Effector CD4-positive, alpha-beta T cell (primary cell): ENCODE results near the gene KIAA0513.
A peak's percentile ranks its signal among the peaks of the same experiment; 100 is the strongest.
"Not testable (repeated sequence)": the region's sequence is repeated elsewhere in the genome, so short reads cannot be mapped to it uniquely, and the experiment has no call there.

Experiments used
- DNase-seq: peaks from one replicate; pipeline ENCODE4 v3.0.0-alpha.2; 2020

The KIAA0513 gene

DNA sequence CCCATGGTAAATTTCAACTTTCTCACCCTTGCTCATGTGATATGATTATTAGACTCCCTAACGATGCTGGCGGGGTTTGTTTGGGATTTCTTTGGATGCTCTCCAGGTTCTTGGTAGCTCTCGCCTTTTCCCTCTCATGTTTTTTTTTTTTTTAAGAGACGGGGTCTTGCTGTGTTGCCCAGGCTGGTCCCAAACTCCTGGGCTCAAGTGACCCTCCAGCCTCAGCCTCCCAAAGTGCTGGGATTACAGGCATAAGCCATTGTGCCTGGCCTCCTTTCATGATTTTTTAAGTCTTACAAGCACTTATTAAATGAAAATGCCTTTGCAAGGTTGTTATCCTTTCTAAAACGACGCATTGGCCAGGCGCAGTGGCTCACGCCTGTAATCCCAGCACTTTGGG lies 24.1 kb downstream of the KIAA0513 start:
- no peak for DNase-seq

DNA sequence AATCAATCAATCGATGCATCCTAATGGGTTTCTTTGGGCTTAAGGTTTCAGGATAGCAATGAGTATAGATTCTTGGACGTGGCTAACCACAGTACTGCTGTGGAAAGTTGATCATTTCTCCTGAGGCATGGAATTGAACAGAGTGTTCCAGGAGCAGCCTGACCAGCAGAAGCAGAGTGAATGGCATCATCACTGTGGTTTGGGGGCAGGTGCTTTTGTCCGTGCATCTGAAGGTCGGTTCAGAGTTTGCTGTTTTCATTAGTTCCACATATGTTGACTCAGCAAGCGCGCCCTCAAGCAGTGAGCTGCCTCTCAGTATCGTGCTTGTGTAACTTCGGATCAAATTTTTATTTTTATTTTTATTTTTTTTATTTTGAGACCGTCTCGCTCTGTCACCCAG lies 24.9 kb downstream of the KIAA0513 start:
- no peak for DNase-seq

DNA sequence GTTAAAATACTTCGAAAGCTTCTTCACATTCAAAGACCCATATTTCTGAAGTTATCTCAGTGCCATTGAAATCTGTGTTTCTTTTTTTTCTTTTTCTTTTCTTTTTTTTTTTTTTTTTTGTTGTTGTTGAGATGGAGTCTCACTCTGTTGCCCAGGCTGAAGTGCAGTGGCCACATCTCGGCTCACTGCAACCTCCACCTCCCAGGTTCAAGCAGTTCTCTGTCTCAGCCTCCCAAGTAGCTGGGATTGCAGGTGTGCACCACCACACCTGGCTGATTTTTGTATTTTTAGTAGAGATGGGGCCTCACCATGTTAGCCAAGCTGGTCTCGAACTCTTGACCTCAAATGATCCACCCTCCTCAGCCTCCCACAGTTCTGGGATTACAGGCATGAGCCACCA lies 26.7 kb downstream of the KIAA0513 start:
- DNase-seq: not testable (repeated sequence)

DNA sequence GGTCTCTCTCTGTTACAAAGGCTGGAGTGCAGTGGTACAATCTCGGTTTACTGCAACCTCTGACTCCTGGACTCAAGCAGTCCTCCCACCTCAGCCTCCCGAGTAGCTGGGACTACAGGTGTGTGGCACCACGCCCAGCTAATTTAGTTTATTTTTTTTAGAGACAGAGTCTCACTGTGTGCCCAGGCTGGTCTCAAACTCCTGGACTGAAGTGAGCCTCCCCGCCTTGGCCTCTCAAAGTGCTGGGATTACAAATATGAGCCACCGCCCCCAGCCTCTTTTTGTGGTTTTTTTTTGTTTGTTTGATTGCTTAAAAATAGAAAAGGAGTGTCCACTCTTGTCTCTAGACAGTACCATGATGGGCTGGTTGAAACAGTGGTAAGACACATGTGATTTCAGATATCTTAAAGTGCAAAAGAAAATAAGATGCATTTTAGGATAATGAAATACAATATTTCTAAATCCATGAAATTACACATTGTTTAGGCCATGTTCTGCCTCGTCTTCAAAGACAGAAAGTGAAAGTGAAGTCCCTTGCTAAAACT lies 27.4 kb downstream of the KIAA0513 start:
- no peak for DNase-seq

DNA sequence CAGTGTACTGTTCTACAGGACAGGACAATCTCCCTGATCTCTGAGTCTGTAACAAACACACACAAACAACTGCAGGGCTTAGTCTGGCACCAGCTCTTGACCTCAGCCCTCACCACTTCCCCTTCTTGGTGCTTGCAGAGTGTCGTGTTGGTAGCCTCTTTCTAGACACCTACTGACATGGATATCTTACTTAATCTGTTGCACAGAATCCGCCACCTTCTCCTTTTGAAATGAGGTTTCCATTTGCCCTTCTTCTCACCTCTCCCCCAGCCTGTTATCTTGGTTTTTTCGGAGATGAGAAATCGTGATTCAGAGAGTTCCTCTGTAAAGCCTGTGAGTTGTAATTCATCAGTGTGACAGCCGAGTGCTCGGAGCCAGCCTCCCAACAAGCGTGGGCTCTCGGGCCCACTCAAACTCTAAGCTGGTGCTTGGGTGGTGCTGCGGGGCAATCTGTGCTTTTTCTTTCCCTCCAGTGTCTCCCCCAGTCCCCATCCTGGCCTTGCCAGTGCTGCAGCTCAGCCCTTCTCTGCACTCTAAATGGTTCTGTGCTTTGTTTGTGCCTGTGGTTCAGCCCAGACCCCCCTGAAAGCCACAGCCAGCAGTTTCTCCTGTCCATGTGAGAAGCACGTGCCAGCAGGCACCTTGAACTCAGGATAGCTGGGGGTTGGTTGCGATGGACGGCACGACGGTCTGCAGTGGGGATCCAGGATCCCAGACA lies 28.1 kb downstream of the KIAA0513 start:
- peak; percentile 65 for DNase-seq

DNA sequence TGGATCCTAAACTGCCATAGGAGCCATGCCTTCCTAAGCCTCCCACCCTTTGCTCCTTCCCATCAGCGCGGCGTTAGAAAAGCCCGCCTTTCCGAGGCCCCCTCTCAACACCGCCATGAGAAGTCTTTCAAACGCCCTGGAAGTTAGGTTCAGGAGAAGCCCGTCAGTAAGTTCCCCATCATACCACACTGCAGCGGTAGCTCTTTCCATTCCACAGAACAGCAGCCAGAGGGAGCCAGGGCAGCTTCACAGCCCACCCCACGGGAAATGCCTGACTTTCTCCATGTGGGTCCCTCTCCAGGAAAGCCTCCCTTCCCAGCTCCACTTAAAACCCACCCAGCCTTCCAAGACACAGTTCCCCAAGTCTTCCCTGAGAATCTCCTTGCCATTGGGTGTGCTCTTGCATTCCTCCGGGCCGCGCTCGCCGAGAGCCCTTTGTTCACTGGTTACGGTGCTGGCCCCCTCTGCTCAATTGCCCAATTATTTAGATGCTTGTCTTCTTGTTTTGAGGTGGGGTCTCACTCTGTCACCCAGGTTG lies 28.7 kb downstream of the KIAA0513 start:
- no peak for DNase-seq

DNA sequence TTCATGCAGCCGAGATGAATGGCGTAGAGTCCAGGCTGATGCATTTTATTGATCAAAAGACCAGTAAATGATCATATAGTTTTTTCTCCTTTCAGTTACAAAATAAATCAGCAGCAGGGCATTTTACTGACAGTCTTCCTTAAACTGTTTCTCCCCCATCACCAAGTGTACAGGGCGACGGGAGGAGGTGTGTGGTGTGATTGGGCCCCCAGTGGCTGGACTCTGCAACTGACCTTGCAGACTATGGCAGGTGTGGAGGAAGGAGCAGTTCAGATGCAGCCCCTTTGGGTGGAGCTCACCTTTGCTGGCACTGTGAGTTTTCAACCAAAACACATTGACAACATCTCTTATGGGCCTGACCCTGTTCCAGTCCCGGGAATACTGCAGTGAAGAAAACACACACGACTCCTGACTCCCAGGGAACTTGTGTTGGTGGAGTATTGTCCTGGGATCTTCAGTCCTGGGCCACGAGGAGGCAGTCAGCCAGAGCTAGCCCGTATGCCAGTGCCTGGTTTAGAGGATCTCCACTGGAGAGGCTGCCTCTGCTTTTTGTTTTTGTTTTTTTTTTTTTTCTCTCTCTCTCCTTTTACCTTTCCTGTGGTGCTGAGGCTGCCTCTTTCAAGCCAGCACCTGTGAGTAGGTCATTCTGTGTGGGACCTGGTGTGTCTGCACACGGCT lies 29.8 kb downstream of the KIAA0513 start:
- no peak for DNase-seq

DNA sequence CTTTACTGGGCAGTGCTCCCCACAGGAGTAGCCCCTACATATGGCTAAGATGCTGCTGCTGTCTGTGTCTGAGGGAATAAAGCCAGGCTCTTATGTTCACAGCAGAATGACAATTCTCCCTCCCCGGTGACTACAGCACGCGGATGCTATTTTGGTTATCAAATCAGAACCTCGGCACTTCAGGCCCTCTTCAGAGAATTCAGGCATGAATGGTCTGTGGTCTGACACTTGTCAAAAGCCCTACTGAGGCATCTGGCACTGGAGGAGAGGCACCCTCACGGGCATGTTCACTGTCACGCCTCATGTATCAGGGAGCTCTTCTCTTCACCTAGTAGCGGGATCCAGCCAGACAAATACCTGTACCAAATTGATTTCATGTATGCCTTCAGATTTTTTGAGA lies 30.4 kb downstream of the KIAA0513 start:
- no peak for DNase-seq

DNA sequence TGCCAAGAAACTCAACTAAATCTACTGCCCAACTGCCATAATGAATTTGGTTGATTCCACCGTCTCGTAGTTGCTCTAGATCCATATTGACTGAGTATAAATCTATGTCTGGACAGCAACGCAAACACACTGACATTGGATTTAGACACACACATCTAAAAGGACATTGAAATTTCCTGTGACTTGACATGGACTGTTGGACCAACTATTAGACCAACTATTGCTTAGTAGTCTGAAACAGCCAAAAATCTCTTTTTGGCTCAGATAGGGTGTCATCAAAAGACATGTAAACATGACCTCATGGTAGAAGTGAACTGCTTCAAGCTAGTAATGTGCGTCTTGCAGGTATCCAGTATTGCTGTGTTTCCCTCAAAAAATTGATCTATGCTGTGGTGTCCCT lies 31.3 kb downstream of the KIAA0513 start:
- DNase-seq: no peak

DNA sequence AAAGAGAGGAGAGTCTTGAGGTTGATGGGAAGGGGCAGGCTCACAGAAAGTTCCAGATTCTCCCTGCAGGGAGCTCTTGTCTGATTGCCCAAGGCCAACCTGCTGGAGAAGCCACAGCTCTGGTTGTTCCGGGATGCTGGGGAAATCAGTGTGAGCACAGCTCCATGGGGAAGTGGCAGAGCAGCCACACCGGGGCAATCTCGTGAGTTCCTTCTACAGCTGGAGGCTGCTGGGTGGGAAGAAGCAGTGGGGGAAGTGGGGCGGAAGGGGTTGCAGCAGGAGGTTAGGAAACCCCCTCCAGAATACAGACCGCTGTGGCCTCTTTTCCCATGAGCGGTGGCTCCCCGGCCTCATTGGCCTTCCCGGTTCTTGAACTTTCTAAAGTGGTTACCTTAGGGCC lies 34.0 kb downstream of the KIAA0513 start:
- DNase-seq: no peak

DNA sequence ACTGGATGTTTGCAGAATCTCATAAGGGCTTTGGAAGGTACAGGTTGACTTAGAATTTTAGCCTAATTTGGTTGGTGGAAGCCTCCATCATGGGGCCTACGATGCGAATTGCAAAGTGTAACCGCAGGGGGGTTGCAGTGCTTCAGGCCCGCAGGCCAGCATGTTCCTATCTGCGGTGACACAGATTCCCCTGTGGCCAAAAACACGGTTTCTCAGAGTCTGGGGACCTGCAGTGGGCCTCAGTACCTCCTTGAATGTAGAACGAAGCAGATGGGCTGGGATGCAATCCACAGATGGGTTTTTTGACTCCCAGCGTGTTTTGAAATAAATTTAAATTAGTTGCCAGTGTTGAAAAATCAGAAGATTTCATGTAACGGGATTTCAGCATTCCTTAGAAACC lies 34.7 kb downstream of the KIAA0513 start:
- DNase-seq: no peak

DNA sequence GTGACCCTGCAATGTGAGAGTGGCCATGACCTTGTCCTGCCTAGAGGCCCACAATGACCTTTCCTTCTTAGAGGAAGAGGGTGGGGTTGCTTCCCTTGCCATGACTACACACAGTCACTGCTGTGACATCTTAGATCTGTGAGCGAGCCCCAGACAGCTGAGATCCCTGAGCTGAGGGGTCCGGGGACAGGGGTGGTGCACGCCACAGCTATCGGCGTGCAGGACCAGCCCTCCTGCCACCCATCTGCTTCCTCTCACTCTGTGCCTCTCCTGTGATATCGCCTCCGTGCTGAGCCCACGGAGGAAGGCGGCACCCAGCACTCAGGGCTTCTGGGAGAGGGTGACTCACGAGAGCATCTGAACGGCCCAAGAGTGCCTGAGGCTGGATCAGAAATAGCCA lies 35.2 kb downstream of the KIAA0513 start:
- DNase-seq: no peak

DNA sequence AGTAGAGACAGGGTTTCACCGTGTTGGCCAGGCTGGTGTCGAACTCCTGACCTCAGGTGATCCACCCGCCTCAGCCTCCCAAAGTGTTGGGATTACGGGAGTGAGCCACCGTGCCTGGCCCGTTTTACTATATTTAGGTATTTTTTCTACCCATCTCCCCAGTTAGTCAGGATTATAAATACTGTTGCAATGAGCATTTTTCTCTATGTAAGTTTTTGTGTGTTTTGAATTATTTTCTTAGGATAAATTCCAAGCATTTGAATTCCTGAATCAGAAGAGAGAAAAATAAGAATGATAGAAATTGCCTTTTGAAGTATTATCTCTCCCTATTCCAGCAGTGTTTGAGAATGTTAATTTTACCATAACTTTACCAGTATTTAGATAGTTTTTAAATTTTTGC lies 36.6 kb downstream of the KIAA0513 start:
- no peak for DNase-seq

DNA sequence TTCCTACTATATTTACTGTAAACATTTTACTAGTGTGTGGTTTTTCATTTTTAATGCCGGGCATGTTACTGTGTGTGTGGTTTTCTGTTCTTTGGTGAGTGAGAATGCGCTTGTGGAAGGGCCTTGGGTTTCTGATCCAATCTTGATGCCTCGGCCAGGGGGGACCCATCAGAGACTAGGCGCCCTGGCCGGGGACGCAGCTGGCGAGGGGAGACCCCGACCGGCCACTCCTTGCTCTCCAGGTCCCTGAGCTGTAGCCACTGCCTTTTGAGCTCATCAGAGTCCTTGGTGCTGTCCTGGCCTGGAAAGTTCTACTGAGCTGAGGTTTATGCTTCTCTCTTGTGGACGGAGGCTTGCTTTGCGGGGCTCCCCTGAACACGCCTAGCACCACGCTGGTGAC lies 37.5 kb downstream of the KIAA0513 start:
- no peak for DNase-seq

DNA sequence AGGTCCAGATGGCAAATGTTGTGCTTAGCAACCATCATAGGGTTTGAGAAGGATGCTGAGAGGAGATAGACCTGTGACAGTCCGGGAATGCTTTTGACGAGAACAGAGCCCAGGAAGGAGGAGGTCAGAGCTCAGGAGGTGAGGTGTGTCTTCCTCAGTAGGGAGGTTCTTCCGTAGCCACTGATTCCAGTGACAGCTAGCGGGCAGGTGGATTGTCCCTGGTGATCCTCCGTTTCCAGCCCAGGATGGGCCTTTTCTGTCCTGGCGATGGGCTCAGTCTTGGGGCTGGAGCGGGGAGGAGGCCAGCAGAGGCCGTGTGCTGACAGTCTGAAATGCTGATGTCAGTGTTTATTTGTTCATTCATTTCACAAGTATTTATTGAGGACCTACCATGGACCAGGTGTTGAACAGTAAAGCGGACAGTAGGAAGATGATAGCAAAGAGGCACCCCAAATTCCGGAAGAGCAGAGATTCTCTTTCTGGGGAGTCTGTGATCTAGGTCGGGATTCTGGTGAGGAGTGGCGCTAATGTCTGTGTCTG lies 38.8 kb downstream of the KIAA0513 start:
- DNase-seq: no peak

DNA sequence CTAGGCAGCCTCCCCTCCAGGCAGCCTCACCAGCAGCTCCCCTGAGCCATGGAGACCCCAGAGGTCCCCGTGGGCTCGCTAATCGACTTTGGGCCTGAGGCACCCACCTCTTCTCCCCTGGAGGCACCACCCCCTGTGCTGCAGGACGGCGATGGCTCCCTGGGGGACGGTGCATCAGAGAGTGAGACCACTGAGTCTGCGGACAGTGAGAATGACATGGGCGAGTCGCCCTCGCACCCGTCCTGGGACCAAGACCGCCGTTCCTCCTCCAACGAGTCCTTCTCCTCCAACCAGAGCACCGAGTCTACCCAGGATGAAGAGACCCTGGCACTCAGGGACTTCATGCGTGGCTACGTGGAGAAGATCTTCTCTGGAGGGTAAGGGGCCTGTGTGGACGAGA lies 39.4 kb downstream of the KIAA0513 start:
- DNase-seq: no peak

DNA sequence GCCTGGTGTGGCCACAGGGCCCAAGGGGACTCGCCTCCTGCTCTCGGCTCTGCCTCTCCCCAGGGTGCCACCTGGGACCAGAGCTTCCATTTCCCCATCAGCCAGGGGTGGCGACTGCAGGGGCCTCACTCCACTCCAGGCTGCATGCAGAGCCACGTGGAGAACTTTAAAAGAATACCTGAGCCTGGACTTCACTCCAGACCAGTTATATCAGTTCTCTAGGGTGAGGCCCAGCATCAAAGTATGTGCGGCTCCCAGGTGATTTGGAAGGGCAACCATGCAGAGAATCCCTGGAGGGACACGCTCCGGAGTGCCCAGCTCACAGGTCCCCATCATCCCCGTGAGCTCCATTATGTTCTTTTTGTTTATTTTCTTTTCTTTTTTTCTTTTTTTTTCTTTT lies 39.8 kb downstream of the KIAA0513 start:
- no peak for DNase-seq

DNA sequence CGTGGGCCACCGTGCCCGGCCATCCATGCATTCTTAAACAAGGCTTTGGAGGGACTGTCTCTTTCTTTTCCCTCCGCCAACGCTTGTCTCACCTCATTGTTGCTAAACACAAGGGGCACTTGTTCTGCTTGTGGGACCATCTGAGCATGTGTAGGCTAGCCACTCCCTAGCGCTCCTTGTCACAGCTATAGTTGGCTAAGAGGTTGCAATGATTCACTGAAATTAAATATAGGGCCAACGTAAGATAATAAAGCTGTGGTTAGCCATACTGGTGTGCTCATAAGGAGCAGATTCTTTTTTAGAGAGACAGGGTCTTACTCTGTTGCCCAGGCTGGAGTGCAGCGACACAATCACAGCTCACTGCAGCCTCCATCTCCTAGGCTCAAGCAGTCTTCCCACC lies 41.2 kb downstream of the KIAA0513 start:
- DNase-seq: no peak

DNA sequence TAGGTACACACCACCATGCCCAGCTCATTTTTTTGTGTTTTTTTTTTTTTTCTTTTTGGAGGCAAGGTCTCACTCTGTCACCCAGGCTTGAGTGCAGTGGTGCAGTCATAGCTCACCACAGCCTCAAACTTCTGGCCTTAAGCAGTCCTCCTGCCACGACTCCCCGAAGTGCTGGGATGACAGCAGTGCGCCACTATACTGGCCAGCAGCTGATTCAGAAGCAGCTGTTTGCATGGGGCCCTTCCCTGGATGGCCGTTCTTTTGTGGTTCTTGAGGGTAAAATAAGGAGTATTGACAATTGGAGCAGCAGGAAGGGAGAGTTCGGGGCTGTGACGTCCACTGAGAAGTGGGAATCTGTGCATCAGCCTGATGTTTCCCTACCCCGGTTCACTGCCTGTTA lies 41.6 kb downstream of the KIAA0513 start:
- DNase-seq: no peak

DNA sequence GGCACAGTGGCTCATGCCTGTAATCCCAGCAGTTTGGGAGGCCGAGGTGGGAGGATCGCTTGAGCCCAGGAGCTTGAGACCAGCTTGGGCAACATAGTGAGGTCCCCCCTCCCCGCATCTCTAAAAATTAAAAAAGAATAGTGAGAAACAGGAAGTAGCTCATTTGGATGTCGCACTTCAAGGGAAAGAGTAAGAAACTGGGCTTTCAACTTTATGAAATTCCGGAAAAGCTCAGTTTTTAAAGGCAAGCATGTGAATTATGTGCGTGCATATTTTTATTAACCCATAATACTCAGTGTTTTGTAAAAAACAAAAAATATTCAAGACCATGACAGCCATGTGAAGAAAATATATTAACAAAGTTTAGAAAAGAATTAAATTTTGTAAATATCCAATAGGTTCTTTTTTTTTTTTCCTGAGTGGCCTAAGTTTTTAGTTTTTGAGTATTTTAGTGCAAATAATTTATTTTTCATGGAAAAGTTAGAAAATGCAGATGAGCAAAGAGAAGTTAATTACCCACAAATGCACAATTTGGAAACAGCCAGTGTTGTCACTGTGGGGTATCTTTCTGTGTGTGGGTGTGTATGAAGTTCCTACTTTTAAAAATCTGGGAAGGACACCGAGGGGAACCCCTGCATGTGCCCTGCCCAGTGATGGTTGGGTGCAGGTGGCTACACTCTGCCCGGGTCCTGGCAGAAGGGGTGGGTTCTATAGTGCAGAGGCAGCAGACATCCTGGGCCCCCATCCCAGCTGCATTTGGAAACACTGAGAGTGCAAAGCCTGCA lies 44.7 kb downstream of the KIAA0513 start:
- no peak for DNase-seq

DNA sequence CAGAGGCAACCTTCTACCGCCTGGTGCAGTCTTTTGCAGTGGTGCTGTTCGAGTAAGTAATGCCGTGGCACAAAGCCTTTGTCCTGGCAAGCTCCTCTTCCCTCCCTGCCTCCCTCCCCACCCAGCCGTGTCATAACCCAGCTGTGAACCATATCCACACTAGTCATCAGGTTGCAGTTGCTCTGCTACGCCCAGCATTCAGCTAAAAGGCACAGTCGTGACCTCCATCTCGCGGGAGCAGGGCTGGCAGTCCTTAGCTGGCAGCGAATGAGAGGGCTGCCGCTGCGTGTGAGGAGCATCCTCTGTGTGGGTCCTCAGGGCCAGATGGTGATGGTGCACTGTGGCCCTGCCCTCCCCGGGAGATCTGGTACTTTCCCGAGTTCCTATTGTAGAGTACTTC lies 45.4 kb downstream of the KIAA0513 start:
- DNase-seq: no peak

DNA sequence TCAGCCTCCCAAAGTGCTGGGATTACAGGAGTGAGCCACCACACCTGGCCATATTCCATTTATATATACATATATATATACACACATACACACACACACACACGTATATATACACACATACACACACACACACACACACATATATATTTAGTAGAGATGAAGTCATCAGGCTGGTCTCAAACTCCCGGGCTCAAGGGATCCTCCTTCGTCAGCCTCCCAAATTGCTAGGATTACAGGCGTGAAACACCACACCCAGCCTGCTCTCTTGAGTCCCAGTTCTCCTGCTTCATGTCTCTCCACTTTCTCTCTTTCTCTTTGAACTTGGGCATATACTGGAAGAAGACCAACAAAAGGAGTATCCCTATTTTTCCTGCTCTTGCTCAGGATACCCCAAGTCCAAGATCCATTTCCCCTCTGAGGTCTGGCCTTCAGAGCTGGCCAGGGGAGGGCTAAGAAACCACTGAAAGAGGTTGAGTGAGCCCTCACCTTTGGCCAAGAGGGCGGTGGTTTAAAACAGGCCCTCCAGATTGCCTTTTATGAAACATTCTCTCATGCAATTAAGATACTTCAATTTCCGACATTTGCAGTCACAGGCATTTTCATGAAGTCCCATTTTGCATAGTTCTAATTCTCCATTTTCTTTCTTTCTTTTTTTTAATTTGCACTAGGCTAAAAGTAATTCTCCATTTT lies 46.8 kb downstream of the KIAA0513 start:
- DNase-seq: no peak
